Activated T-helper 1 cell treated with anti-CD3 and anti-CD28 coated beads, Interleukin-12 subunit alpha, Interleukin-12 subunit beta, Interleukin-2, Interleukin-4 antibody, amounts not matched to agents 30 ng/mL and 10 ng/mL and 1 ng/mL, durations not matched to agents 14 hours and 24 hours and 36 hours (primary cell): ENCODE measurements around the gene PDIA5. TPM values are rescaled to one million over a fixed set of nuclear protein-coding genes. Genes with fewer than 3 reads are reported as not detected.
A peak's percentile ranks its signal among the peaks of the same experiment; 100 is the strongest.

Experiments used
- DNase-seq: peaks from one replicate; pipeline ENCODE4 v3.0.0; 2021; ENCODE audit warnings: low spot score
- H3K27ac Mint-ChIP-seq: one replicate; pipeline ENCODE4 v1.8.0; 2021; ENCODE audit warnings: mild to moderate bottlenecking, mixed read lengths
- H3K27me3 Mint-ChIP-seq: one replicate; pipeline ENCODE4 v1.8.0; 2022; ENCODE audit warnings: mild to moderate bottlenecking, moderate library complexity, mixed read lengths; ENCODE audit not compliant: insufficient read depth
- H3K36me3 Mint-ChIP-seq: one replicate; pipeline ENCODE4 v1.8.0; 2021; ENCODE audit warnings: low read depth, mixed read lengths
- H3K4me1 Mint-ChIP-seq: one replicate; pipeline ENCODE4 v1.8.0; 2021; ENCODE audit warnings: low read depth, mixed read lengths
- H3K4me3 Mint-ChIP-seq: one replicate; pipeline ENCODE4 v1.8.0; 2021; ENCODE audit warnings: mild to moderate bottlenecking, moderate library complexity, mixed read lengths
- H3K9me3 Mint-ChIP-seq: one replicate; pipeline ENCODE4 v1.8.0; 2021; ENCODE audit warnings: mixed read lengths
- intact Hi-C: fragments of 100-400 bp; cut with micrococcal nuclease; formaldehyde crosslinking; loops from one replicate; pipeline ENCODE4 v1.15.1; 2024
- total RNA-seq: library from RNA; stranded (reverse); gene quantifications from 2 replicates; pipeline ENCODE4 v1.2.3, GENCODE V29; 2022

The PDIA5 gene
- total RNA-seq, 1 donor from 2014 or later: 31.1 TPM

DNA sequence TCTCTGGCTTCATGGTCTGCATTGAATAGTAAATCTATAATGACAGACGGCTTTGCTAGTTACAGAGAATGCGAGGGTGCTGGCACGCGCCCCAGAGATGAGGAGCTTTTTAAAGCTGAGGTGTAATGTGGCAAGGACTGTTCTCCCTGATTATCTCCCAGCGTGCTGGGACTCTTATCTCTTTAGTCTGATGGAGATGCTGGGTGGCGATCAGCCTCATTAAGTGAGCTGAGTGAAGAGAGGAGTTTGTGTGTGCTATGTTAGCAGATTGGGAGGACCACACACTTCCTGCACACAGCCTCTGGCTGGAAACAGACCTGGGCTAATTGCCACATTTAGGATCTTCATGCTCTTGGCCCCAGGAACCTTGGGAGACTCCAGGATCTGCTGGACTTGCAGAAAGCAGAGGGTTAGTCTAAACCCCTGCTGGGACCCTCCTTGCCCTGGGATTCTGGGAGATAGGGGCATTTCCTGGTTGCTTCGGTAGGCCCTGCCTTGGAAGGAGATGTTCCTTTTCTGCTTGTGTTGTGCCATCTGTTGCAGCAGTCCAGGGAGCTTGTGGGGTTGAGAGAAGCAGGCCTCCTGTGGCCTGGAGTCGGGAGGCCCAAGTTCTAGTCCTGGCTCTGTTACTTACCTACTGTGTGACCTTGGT is 15.0 kb downstream of the PDIA5 start:
- Mint-ChIP-seq H3K36me3 (no peaks in the 10 kb centered on the region), H3K27ac (no peak overlapping the region), H3K27me3 (no peaks in the 10 kb centered on the region), H3K4me3 (no peak overlapping the region), H3K9me3 (no peaks in the 10 kb centered on the region), H3K4me1 (peaks cover 39% of the 10 kb centered on the region)
- intact Hi-C loops: no loop called here
- DNase-seq: no peak

DNA sequence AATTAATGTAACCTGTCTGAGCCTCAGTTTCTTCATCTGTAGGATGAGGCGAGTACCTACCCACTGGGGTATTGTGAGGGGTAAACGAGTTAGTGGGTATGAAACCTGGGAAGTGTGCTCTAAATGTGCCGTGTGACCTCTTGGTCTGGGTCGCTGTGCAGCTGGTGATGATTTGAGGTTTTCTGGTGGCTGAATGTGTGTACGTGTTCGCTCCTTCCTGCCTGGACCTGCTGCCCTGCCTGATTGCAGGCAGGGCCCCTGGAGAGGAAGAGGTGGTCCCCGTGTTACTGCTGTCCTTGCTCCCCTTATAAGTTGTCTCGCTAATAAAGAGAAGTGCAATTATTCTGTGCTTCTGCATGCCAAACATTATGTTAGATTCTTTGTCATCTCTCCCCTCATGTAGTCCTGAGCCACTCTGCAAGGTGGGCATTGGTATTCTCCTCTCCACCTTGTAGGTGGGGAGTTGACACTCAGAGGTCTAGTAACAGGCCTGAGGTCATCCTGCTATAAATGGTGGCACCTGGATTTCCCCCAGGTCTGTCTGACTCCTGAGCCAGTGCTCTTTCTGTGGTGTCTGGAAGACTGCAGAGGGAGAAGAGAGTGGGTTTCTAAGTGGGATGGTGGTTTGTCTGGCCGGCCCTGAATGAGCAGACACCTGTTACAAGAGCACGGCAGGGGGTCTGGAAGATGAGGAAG is 15.7 kb downstream of the PDIA5 start:
- Mint-ChIP-seq H3K4me1 (peaks cover 39% of the 10 kb centered on the region), H3K36me3 (no peaks in the 10 kb centered on the region), H3K9me3 (no peaks in the 10 kb centered on the region), H3K4me3 (no peak overlapping the region), H3K27me3 (no peaks in the 10 kb centered on the region), H3K27ac (no peak overlapping the region)
- intact Hi-C loops: no loop called here
- no peak for DNase-seq

- peaks cover 39% of the 10 kb centered on the region for H3K4me1 Mint-ChIP-seq
- intact Hi-C loops: no loop called here
- no peak for DNase-seq
These were observed 16.7 kb downstream of the PDIA5 start for GRCh38 chr3:123083383-123084124.

DNA sequence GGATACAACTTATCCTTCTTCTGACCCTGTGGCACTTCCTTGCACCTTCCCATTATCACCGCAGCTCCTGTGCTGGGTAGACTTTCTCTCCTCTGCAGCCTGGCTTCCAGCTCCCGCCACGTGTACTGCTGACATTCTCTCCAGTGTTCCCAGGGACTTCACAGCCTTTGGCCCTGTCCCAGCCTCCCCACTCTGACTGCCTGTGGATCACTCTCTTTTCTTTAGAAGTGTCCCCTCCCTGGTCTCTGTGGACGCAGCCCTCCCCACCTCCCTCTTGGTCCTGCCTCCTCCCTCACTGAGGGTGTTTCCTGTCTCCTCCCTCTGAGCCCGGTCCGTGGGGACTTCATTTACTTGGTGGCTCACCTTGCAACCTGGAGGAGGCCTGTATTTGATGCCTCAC is 17.4 kb downstream of the PDIA5 start:
- no peak for DNase-seq
- Mint-ChIP-seq H3K4me3 (no peak overlapping the region), H3K4me1 (peaks cover 39% of the 10 kb centered on the region), H3K9me3 (no peaks in the 10 kb centered on the region), H3K27me3 (no peaks in the 10 kb centered on the region), H3K36me3 (no peaks in the 10 kb centered on the region), H3K27ac (no peak overlapping the region)
- intact Hi-C loops: no loop called here

More at GRCh38 chr3:123083383-123084124, 16.7 kb downstream of the PDIA5 start:
- H3K36me3 Mint-ChIP-seq: no peaks in the 10 kb centered on the region
- no peaks in the 10 kb centered on the region for H3K9me3 Mint-ChIP-seq
- H3K4me3 Mint-ChIP-seq: no peak overlapping the region
- no peaks in the 10 kb centered on the region for H3K27me3 Mint-ChIP-seq
- H3K27ac Mint-ChIP-seq: no peak overlapping the region

DNA sequence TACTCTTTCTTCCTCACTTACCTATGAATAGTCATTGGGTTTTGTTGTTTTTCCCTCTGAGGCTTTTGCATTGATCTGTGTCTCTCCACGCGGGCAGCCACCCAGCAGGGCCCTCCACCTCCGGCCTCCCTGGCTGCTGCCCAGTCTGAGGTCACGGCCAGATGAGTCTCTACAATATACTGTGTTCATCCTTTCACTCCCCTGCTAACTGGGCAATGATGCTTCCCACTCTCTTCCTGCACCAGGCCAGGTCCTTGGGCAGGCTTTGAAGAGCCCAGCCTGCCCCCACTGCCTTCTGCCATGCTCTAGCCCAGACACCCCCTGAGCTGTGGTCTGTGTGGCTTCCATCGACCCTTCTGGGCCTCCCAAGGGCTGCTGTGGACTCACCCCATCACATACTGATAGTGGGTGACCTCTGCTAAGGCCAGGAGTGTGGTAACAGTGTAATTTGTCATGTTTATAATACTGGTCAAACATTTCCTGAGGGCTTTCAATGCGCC is 18.0 kb downstream of the PDIA5 start:
- intact Hi-C loops: no loop called here
- H3K27me3 Mint-ChIP-seq: no peaks in the 10 kb centered on the region
- H3K9me3 Mint-ChIP-seq: no peaks in the 10 kb centered on the region
- no peak overlapping the region for H3K4me3 Mint-ChIP-seq
- H3K36me3 Mint-ChIP-seq: no peaks in the 10 kb centered on the region
- DNase-seq: no peak
- no peak overlapping the region for H3K27ac Mint-ChIP-seq
- peaks cover 39% of the 10 kb centered on the region for H3K4me1 Mint-ChIP-seq

DNA sequence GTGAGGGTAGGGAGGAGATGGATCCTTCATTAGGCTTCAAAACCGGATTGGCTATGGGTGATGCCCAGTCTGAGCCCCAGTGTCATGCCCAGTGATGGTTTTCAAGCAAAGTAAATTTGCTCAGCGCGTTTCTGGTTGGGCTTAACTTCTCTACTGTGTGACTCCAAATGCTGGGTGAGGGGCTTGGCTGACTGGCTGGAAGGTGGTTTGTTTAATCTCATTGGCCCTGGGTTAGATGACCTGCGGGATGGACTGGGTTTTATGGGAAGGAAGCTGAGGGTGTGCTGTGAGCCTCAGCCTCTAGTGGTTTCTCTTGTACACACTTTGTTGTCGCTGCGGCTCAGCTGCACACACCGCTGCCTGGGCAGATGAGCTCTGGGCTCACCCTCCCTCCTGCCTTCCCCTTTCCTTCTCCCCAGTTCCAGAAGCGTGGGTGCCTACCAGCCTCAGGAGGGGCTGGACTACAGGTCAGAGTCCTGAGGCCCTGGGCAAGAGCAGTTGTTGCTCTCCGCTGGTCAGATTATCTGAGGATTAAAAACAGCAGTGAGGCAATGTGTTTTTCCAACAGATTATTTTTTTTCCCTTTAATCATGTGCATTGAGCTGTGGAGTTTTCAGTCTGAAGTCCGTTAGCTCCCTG is 18.6 kb downstream of the PDIA5 start:
- intact Hi-C loops: no loop called here
- peaks cover 1% of the 10 kb centered on the region for H3K36me3 Mint-ChIP-seq

DNA sequence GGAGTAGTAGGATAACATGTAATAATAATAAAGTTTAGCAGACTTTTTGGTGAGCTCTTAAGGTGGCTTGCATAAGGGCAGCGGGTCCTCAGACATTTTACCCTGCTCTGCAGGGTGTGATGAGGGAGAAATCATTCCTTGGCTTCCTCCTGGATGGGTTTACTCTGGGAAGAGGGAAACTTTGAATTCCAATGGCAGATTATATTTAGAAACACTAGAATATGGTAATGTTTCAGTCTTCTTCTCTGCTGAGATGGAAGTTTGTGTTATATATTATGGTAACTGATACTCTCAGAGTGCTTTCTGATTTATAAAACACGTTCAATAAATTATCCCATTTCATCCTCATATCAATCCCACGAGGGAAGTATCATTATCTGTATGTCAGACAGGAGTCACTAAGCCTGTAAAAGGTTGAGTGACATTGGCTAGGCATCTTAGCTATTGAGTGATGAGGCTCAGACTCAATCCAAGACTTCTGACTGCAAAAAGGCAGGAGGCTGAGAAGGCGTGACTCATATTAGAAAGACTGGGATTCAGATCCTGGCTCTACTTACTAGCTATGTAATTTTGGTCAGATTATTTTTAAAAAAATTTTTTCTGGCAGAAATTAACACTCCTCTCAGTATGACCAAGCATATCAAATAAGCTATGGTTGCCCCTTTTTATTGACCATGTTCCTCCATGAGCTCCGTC is 19.3 kb downstream of the PDIA5 start:
- Mint-ChIP-seq H3K27ac (no peak overlapping the region), H3K36me3 (peaks cover 5% of the 10 kb centered on the region), H3K27me3 (no peaks in the 10 kb centered on the region), H3K9me3 (no peaks in the 10 kb centered on the region), H3K4me1 (peaks cover 49% of the 10 kb centered on the region), H3K4me3 (no peak overlapping the region)
- DNase-seq: no peak
- intact Hi-C loops: no loop called here

More for the DNA sequence above, 18.6 kb downstream of the PDIA5 start:
- peaks cover 43% of the 10 kb centered on the region for H3K4me1 Mint-ChIP-seq
- no peaks in the 10 kb centered on the region for H3K27me3 Mint-ChIP-seq
- DNase-seq: no peak
- no peaks in the 10 kb centered on the region for H3K9me3 Mint-ChIP-seq
- H3K4me3 Mint-ChIP-seq: no peak overlapping the region
- H3K27ac Mint-ChIP-seq: no peak overlapping the region

GRCh38 chr3:123088387-123088786 is 21.6 kb downstream of the PDIA5 start:
- Mint-ChIP-seq H3K9me3 (no peaks in the 10 kb centered on the region), H3K4me1 (peaks cover 49% of the 10 kb centered on the region), H3K27ac (no peak overlapping the region), H3K27me3 (no peaks in the 10 kb centered on the region), H3K36me3 (peaks cover 17% of the 10 kb centered on the region), H3K4me3 (no peak overlapping the region)
- DNase-seq: no peak
- intact Hi-C loops: no loop called here

- Mint-ChIP-seq H3K4me3 (no peak overlapping the region), H3K27ac (no peak overlapping the region), H3K4me1 (peaks cover 46% of the 10 kb centered on the region), H3K27me3 (no peaks in the 10 kb centered on the region), H3K36me3 (peaks cover 22% of the 10 kb centered on the region), H3K9me3 (no peaks in the 10 kb centered on the region)
- intact Hi-C loops: no loop called here
- DNase-seq: no peak
These were observed 22.9 kb downstream of the PDIA5 start for GRCh38 chr3:123089611-123090331.

DNA sequence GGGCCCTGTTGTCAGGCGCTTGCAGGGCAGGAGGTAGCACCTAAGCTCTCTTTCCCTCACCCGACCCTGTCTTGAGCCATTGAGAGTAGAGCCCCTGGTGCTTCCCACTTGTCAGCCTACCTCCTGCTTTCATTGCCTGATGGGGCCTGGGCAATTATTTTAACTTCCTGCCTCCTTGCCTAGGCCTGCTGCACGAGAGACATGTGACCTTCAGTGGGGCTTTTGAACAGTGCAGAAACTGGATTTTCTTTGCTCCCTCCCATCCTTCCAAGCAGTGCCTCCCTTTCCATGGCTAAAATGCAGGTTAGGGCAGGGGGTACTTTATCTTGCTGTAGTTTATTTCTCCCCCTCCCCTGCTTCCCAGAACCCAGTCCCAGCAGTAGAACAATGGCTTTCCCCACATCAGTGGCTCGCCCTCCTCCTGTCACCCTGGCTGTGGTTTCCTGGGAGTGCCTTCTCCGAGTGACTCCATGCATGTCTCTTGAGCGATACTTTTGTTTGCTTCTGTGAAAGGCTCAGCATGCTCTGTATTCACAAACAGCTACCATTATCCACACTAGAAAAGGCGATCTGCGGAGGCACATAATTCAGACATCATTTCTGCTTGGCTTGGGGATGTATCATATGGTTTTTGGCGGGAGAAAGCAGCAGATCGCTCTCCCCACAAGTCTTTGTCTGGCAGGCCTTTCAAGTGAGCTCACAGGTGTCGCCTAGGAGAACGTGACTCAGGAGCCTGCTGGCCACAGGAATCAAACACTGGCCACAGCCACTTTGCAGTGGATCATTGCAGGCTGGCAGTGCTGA is 24.1 kb downstream of the PDIA5 start:
- peaks cover 34% of the 10 kb centered on the region for H3K4me1 Mint-ChIP-seq
- DNase-seq: no peak
- intact Hi-C loops: no loop called here
- no peaks in the 10 kb centered on the region for H3K9me3 Mint-ChIP-seq
- peaks cover 22% of the 10 kb centered on the region for H3K36me3 Mint-ChIP-seq
- no peaks in the 10 kb centered on the region for H3K27me3 Mint-ChIP-seq
- H3K27ac Mint-ChIP-seq: peak overlapping the region; percentile 32
- H3K4me3 Mint-ChIP-seq: no peak overlapping the region

DNA sequence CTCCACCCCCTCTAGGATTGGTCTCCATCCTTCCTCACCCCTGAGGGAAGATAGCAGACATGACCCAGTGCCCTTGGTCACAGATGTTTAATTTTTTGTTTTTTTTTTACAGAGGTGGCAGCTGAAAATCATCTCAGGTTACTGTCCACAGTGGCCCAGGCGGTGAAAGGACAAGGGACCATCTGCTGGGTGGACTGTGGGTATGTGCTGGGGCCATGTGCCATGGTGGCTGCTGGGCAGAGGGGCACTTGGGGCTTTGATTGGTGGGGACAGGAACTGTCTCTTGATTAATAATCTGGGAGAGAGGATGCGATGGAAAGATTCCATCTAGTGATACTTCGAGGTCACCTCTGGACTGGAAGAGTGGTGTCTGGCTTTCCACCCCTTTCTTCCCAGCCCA is 25.4 kb downstream of the PDIA5 start:
- DNase-seq: no peak
- H3K9me3 Mint-ChIP-seq: no peaks in the 10 kb centered on the region
- H3K4me3 Mint-ChIP-seq: no peak overlapping the region
- H3K27me3 Mint-ChIP-seq: no peaks in the 10 kb centered on the region
- H3K27ac Mint-ChIP-seq: no peak overlapping the region
- peaks cover 25% of the 10 kb centered on the region for H3K36me3 Mint-ChIP-seq
- intact Hi-C loops: no loop called here
- H3K4me1 Mint-ChIP-seq: peaks cover 34% of the 10 kb centered on the region
